Heart right ventricle (tissue), 16 donors: ENCODE results near the gene ATF2. TPM values are rescaled to one million over a fixed set of nuclear protein-coding genes. Genes with fewer than 3 reads are reported as not detected.

Experiments
- ATAC-seq, 8 donors: fragments of 200-7000 bp; cut with Tn5 transposase; one replicate each; pipeline ENCODE4 v1.9.1; 2020; ENCODE audit warnings: mild to moderate bottlenecking in 8 of 8, moderate library complexity in 8 of 8, moderate number of reproducible peaks in 1 of 8
- DNase-seq, 2 donors: peaks; one replicate each; pipeline ENCODE4 v3.0.0-alpha.2; 2020
- H3K27ac ChIP-seq, 10 donors: fragments of 200-600 bp; sonication (generic) in 2 of 10; one replicate each; pipeline versions ENCODE4 v1.5.0 to v1.8.0; 2020 to 2022; ENCODE audit warnings: mild to moderate bottlenecking in 3 of 10
- H3K27me3 ChIP-seq, 7 donors: fragments of 200-600 bp; one replicate each; pipeline ENCODE4 v1.8.0; 2021 to 2022; ENCODE audit warnings: mild to moderate bottlenecking in 2 of 7
- H3K36me3 ChIP-seq, 9 donors: fragments of 200-600 bp; sonication (generic) in 1 of 9; one replicate each; pipeline versions ENCODE4 v1.5.0 to v1.8.0; 2020 to 2022; ENCODE audit warnings: mild to moderate bottlenecking in 2 of 9
- H3K4me1 ChIP-seq, 9 donors: fragments of 200-600 bp; sonication (generic) in 1 of 9; one replicate each; pipeline versions ENCODE4 v1.5.0 to v1.8.0; 2020 to 2022; ENCODE audit warnings: mild to moderate bottlenecking in 4 of 9
- H3K4me3 ChIP-seq, 10 donors: fragments of 200-600 bp; sonication (generic) in 2 of 10; one replicate each; pipeline versions ENCODE4 v1.5.0 to v1.8.0; 2020 to 2022; ENCODE audit warnings: mild to moderate bottlenecking in 7 of 10, moderate library complexity in 2 of 10
- H3K9me3 ChIP-seq, 11 donors: fragments of 200-600 bp in 10 of 11; sonication (generic) in 2 of 11; one replicate each; pipeline versions ENCODE4 v1.5.0 to v1.8.0; 2013 to 2022; ENCODE audit warnings: mild to moderate bottlenecking in 2 of 11, control low read depth in 1 of 11, moderate library complexity in 1 of 11
- WGBS, 2 donors: extraction: QIAGEN DNeasy Blood & Tissue Kit; methylation state at CpG; one replicate each; pipeline ENCODE4 v1.1.7; 2013; ENCODE audit warnings: inconsistent platforms in 1 of 2; 5-methylcytosine and 5-hydroxymethylcytosine counted together
- intact Hi-C, 10 donors: fragments of 100-400 bp; cut with DNase I; formaldehyde crosslinking; loops; one replicate each; pipeline versions ENCODE4 v1.11.1 to v1.14.2; 2022
- microRNA-seq, 2 donors: library from miRNA; unstranded; fragments of <30 nt; microRNA quantifications; one replicate each; pipeline ENCODE4 v1.2.0, GENCODE V29; 2021
- polyA plus RNA-seq, 2 donors: library from polyadenylated mRNA; stranded (reverse); fragments of 200-250 nt; gene quantifications; one replicate each; pipeline ENCODE4 v1.2.3, GENCODE V29; 2013
- total RNA-seq, 10 donors: library from RNA; stranded (reverse); fragmentation: NEBNext Ultra II Directional in 3 of 10; extraction: Animal tissue kit (Norgen Biotek cat#: 25700) in 3 of 10; gene quantifications; one replicate each; pipeline versions ENCODE4 v1.2.1 to v1.2.4, GENCODE V29; 2021 to 2023
- TF ChIP-seq, protein P1 (sequence below), 9 donors: fragments of 200-600 bp; sonication (generic) in 2 of 9; IDR thresholded peaks; one replicate each; pipeline versions ENCODE4 v1.5.0 to v1.8.0; 2021 to 2022; ENCODE audit warnings: antibody characterized with exemption in 9 of 9, mild to moderate bottlenecking in 5 of 9, moderate library complexity in 1 of 9
- donor health status: Arrhythmogenic right ventricular cardiomyopathy.
- donor health status: ischemic (EF 13 %, LVEDD 7.1; RV severe dilation, severe dysfunction).
- donor health status: healthy with polysubstance abuse.
- donor health status: DM: no; HTN: yes; CAD: no.
- donor health status: DM: no; HTN: no; CAD: no.
- donor health status: ischemic (EF 25% LVEDD 6.9; RV normal size, moderate dysfunction).
- donor health status: ischemic (EF 25% LVEDD 5.7; RV mildly dilated, moderate dysfunction).
- donor health status: healthy.
- donor health status: DM: yes; HTN: yes; CAD: no.
- donor health status: Ischemic cardiomyopathy.
- donor health status: ischemic (EF 35%, LVEDD 5.7; RV mildly dilated, moderate dysfunction).
- donor health status: nonischemic (EF 11% LVEDD 7.7; RV severe dilation, severe dysfunction).
- donor health status: DM: yes; HTN: yes; CAD: no.
- donor health status: PGD.
- donor health status: ischemic (EF 29% LVEDD 5.4; RV normal size, mild dysfunction).
- donor health status: nonischemic (EF 23%, LVEDD 6.1; RV moderate dilation, normal function).

ATF2 gene
- total and polyA plus RNA-seq, 12 donors, result 7.8 to 39.8 (median 29.0) TPM

GRCh38 chr2:175026385-175026784, 141.6 kb downstream of the ATF2 start:
- WGBS, 2 donors, result 92 to 96% methylated on average over 2 of the region's 2 CpGs
- TF ChIP-seq, protein P1, sequence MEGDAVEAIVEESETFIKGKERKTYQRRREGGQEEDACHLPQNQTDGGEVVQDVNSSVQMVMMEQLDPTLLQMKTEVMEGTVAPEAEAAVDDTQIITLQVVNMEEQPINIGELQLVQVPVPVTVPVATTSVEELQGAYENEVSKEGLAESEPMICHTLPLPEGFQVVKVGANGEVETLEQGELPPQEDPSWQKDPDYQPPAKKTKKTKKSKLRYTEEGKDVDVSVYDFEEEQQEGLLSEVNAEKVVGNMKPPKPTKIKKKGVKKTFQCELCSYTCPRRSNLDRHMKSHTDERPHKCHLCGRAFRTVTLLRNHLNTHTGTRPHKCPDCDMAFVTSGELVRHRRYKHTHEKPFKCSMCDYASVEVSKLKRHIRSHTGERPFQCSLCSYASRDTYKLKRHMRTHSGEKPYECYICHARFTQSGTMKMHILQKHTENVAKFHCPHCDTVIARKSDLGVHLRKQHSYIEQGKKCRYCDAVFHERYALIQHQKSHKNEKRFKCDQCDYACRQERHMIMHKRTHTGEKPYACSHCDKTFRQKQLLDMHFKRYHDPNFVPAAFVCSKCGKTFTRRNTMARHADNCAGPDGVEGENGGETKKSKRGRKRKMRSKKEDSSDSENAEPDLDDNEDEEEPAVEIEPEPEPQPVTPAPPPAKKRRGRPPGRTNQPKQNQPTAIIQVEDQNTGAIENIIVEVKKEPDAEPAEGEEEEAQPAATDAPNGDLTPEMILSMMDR (IDR thresholded peaks at IDR 0.05), result no peak
- Histone ChIP-seq H3K27me3 (no peaks in the 10 kb centered on the region), H3K36me3 (no peaks in the 10 kb centered on the region), H3K4me3 (no peak overlapping the region), H3K27ac (no peak overlapping the region), H3K4me1 (no peaks in the 10 kb centered on the region), H3K9me3 (no peaks in the 10 kb centered on the region)
- DNase-seq, result no peak
- intact Hi-C loops, result no loop called here
- ATAC-seq, result no peak

DNA sequence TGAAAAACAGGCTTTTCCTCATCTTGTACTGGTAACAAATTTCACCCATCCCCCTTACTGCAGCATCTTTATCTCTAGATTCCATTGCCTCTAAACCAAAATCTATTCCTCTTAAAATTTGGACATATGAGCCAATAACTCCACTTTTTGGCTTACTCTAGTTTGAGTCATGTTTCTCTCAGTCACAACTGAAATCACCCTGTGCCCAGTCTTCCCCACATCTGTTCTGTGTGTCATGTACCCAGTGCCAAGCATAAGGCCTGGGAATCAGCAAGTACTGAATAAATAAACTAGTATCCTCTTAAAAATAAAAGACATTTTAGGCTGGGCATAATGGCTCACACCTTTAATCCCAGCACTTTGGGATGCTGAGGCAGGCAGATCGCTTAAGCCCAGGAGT, 142.1 kb downstream of the ATF2 start:
- Histone ChIP-seq H3K9me3 (no peaks in the 10 kb centered on the region), H3K36me3 (no peaks in the 10 kb centered on the region), H3K4me1 (no peaks in the 10 kb centered on the region), H3K27me3 (no peaks in the 10 kb centered on the region), H3K4me3 (no peak overlapping the region), H3K27ac (no peak overlapping the region)
- intact Hi-C loops, result no loop called here
- TF ChIP-seq, protein P1 (IDR thresholded peaks at IDR 0.05), result no peak
- WGBS, 2 donors, result 93 to 96% methylated on average over 1 of the region's 1 CpG
- DNase-seq (no peak), ATAC-seq (no peak)

GRCh38 chr2:175025233-175025632, 142.8 kb downstream of the ATF2 start:
- Histone ChIP-seq H3K4me1 (no peaks in the 10 kb centered on the region), H3K36me3 (no peaks in the 10 kb centered on the region), H3K27me3 (no peaks in the 10 kb centered on the region), H3K9me3 (no peaks in the 10 kb centered on the region), H3K27ac (no peak overlapping the region), H3K4me3 (no peak overlapping the region)
- TF ChIP-seq, protein P1 (IDR thresholded peaks at IDR 0.05), result no peak
- intact Hi-C loops, result no loop called here
- DNase-seq, result no peak
- WGBS, 2 donors, result 96 to 98% methylated on average over 3 of the region's 3 CpGs
- no peak for ATAC-seq

GRCh38 chr2:175022923-175023322, 145.1 kb downstream of the ATF2 start:
- Histone ChIP-seq H3K4me3 (no peak overlapping the region), H3K27ac (no peak overlapping the region), H3K36me3 (no peaks in the 10 kb centered on the region), H3K9me3 (no peaks in the 10 kb centered on the region), H3K27me3 (no peaks in the 10 kb centered on the region), H3K4me1 (peaks cover 0 to under 1% (median 0%) of the 10 kb centered on the region in 9 donors)
- intact Hi-C loops, result no loop called here
- DNase-seq (no peak), ATAC-seq (no peak)
- 73 to 79% methylated on average over 3 of the region's 3 CpGs for WGBS, 2 donors
- TF ChIP-seq, protein P1 (IDR thresholded peaks at IDR 0.05), result no peak

Small RNAs within 50 kb of the gene (microRNA-seq; reads per million reads assigned to microRNA genes)
- 0 to 0.51 reads per million in 2 donors for gene MIR933

Other genes with a start within 250 kb of the ATF2 start
- gene CHN1, start 162.8 kb downstream of the ATF2 start, total RNA-seq, result 10 to 100 TPM in 8 of 10 donors, 1 to 10 TPM in 2; 6.1 to 26.5 (median 17.7) TPM
- gene CHN1, start 162.8 kb downstream of the ATF2 start, polyA plus RNA-seq, result 1 to 10 TPM; 7.1 to 7.9 TPM
- gene ATP5MC3, start 13.5 kb upstream of the ATF2 start, total RNA-seq, result 1,000 to 10,000 TPM in 9 of 10 donors, 100 to 1,000 TPM in 1; 813 to 1,522 (median 1,119) TPM
- gene ATP5MC3, start 13.5 kb upstream of the ATF2 start, polyA plus RNA-seq, result 1,000 to 10,000 TPM in 1 of 2 donors, 100 to 1,000 TPM in 1; 357 to 1,442 TPM